AG09309 (cell line): Measurements from ENCODE around the gene SYN1.

ENCODE experiments used
- DNase-seq: peaks from one replicate; pipeline ENCODE4 v3.0.0-alpha.2; 2010; ENCODE audit warnings: low read depth
- H3K4me3 ChIP-seq: 2 replicates; pipeline ENCODE4 v1.5.1; 2011; ENCODE audit warnings: mild to moderate bottlenecking, low read depth, low read length, moderate library complexity; ENCODE audit not compliant: control insufficient read depth
- CTCF ChIP-seq: IDR thresholded peaks from 2 replicates; pipeline ENCODE4 v1.5.1; 2011; ENCODE audit warnings: mild to moderate bottlenecking, low read depth, low read length, inconsistent platforms; ENCODE audit not compliant: insufficient read depth, control insufficient read depth; ENCODE audit errors: missing control alignments

Gene SYN1

GRCh38 chrX:47633689-47634590 is 14.3 kb upstream of the SYN1 start:
- H3K4me3 ChIP-seq = no peak overlapping the region
- no peak for DNase-seq
- no peak for TF ChIP-seq CTCF

GRCh38 chrX:47632666-47633065 is 13.0 kb upstream of the SYN1 start:
- TF ChIP-seq CTCF = no peak
- no peak overlapping the region for H3K4me3 ChIP-seq
- DNase-seq = no peak

GRCh38 chrX:47631676-47632075 is 12.0 kb upstream of the SYN1 start:
- DNase-seq = no peak
- TF ChIP-seq CTCF = no peak
- H3K4me3 ChIP-seq = no peak overlapping the region

- no peak for TF ChIP-seq CTCF
- no peak for DNase-seq
- no peak within 1 kb of the TSS for H3K4me3 ChIP-seq
Measured at GRCh38 chrX:47629419-47630200, 10.0 kb upstream of the SYN1 start, which contains the start of gene CFP. Gene CFP, minus strand, starts transcription at chrX:47629930. Its CDS starts 86 bp downstream, at chrX:47629844.

GRCh38 chrX:47628982-47629381 is 9.3 kb upstream of the SYN1 start:
- no peak for DNase-seq
- no peak overlapping the region for H3K4me3 ChIP-seq

GRCh38 chrX:47625365-47625764 is 5.7 kb upstream of the SYN1 start:
- no peak overlapping the region for H3K4me3 ChIP-seq
- DNase-seq = no peak
- no peak for TF ChIP-seq CTCF

More at GRCh38 chrX:47628982-47629381, 9.3 kb upstream of the SYN1 start:
- peak; percentile 14 for TF ChIP-seq CTCF
